Skin of body (tissue), 2 donors: ENCODE results near the gene ABHD13. TPM values are rescaled to one million over a fixed set of nuclear protein-coding genes. Genes with fewer than 3 reads are reported as not detected.
"Not testable (repeated sequence)": the region's sequence is repeated elsewhere in the genome, so short reads cannot be mapped to it uniquely, and the experiment has no call there.

Experiments used
- DNase-seq: peaks from one replicate; lab custom pipeline; 2025; lab: John Stamatoyannopoulos, UW
- total RNA-seq: library from RNA; depleted of rRNA; stranded (reverse); fragments of >200 nt; gene quantifications from one replicate; pipeline ENCODE4 v1.2.3, GENCODE V29; 2014

Gene ABHD13
- total RNA-seq, 1 donor from 2014 or later: 10.6 TPM

GRCh38 chr13:108223687-108224503, 5.7 kb downstream of the ABHD13 start:
- no peak for DNase-seq

GRCh38 chr13:108225440-108225839, 7.2 kb downstream of the ABHD13 start:
- no peak for DNase-seq

- no peak for DNase-seq
Observed at GRCh38 chr13:108226184-108226583, 8.0 kb downstream of the ABHD13 start.

GRCh38 chr13:108227651-108228272, 9.6 kb downstream of the ABHD13 start:
- peak; percentile 14 for DNase-seq

GRCh38 chr13:108230377-108230776, 12.2 kb downstream of the ABHD13 start:
- no peak for DNase-seq

- DNase-seq: no peak
Observed at GRCh38 chr13:108249150-108249549, 31.0 kb downstream of the ABHD13 start.

- DNase-seq: no peak
Observed at GRCh38 chr13:108257248-108257647, 39.1 kb downstream of the ABHD13 start.

- DNase-seq: no peak
Observed at GRCh38 chr13:108263621-108264355, 45.6 kb downstream of the ABHD13 start.

- no peak for DNase-seq
Observed at GRCh38 chr13:108266321-108266990, 48.3 kb downstream of the ABHD13 start.

- DNase-seq: no peak
Observed at GRCh38 chr13:108267347-108267746, 49.2 kb downstream of the ABHD13 start.

- DNase-seq: not testable (repeated sequence)
Observed at GRCh38 chr13:108267855-108268254, 49.7 kb downstream of the ABHD13 start.

- DNase-seq: no peak
Observed at GRCh38 chr13:108268466-108269112, 50.4 kb downstream of the ABHD13 start.

- DNase-seq: peak; percentile 10
Observed at GRCh38 chr13:108269601-108270328, 51.6 kb downstream of the ABHD13 start, which contains the start of gene TNFSF13B. Gene TNFSF13B (plus strand): TSS chr13:108269718. CDS start chr13:108269896, 178 bp downstream.

GRCh38 chr13:108270442-108270841, 52.2 kb downstream of the ABHD13 start:
- no peak for DNase-seq

- DNase-seq: no peak
Observed at GRCh38 chr13:108272333-108272732, 54.1 kb downstream of the ABHD13 start.

- DNase-seq: no peak
Observed at GRCh38 chr13:108273429-108274118, 55.4 kb downstream of the ABHD13 start.

- DNase-seq: no peak
Observed at GRCh38 chr13:108274718-108275117, 56.5 kb downstream of the ABHD13 start.

- no peak for DNase-seq
Observed at GRCh38 chr13:108276060-108276459, 57.9 kb downstream of the ABHD13 start.

- DNase-seq: no peak
Observed at GRCh38 chr13:108278466-108278865, 60.3 kb downstream of the ABHD13 start.

- DNase-seq: no peak
Observed at GRCh38 chr13:108281901-108282300, 63.7 kb downstream of the ABHD13 start.
